Adrenal gland (tissue), 5 donors: ENCODE measurements around the gene IGIP.

Source experiments
- CTCF ChIP-seq, 6 experiments: fragments of 450-650 bp in 4 of 6; fragments of 200-600 bp in 2 of 6; sonication (generic) in 1 of 6; IDR thresholded peaks; 1 replicate in 5 of 6; 2 replicates in 1 of 6; pipeline versions ENCODE4 v1.5.1 to v1.8.0; 2016 to 2021; ENCODE audit warnings: antibody characterized with exemption in 6 of 6, mild to moderate bottlenecking in 2 of 6, moderate library complexity in 1 of 6
- POLR2A ChIP-seq, 2 donors: fragments of 450-650 bp; IDR thresholded peaks; one replicate each; pipeline ENCODE4 v1.6.1; 2017; ENCODE audit warnings: antibody characterized with exemption in 2 of 2, mild to moderate bottlenecking in 2 of 2, moderate library complexity in 1 of 2
- donor health status: DM: no; HTN: no; CAD: no.

GRCh38 chr5:140076788-140077187 lies 48.9 kb upstream of the IGIP start:
- TF ChIP-seq CTCF (IDR thresholded peaks at IDR 0.05) (no peak), POLR2A (IDR thresholded peaks at IDR 0.05) (no peak)
